A549 (cell line): Measurements from ENCODE around the gene FAXDC2. TPM values are rescaled to one million over a fixed set of nuclear protein-coding genes. Genes with fewer than 3 reads are reported as not detected.

ENCODE experiments used
- ATAC-seq, 2 experiments: fragments of 200-7000 bp in 1 of 2; fragments of >200 bp in 1 of 2; cut with Nextera tagmentation in 1 of 2; cut with Tn5 transposase in 1 of 2; 3 replicates each; pipeline versions ENCODE4 v1.8.0 to v1.9.1; 2018 to 2020; ENCODE audit warnings: mild to moderate bottlenecking in 1 of 2, moderate library complexity in 1 of 2
- CTCF ChIA-PET: fragments of 300-600 bp; sonication (Branson Sonifier 250); formaldehyde crosslinking; extraction: SDS; loops from one replicate; lab custom pipeline; 2021; ENCODE audit warnings: antibody characterized with exemption, inconsistent platforms; lab: Yijun Ruan, JAX
- POLR2A ChIA-PET: fragments of 350-600 bp; formaldehyde crosslinking; extraction: SDS; loops from one replicate; lab custom pipeline; 2021; ENCODE audit warnings: antibody characterized with exemption, inconsistent platforms; lab: Yijun Ruan, JAX
- DNase-seq, 2 experiments: peaks; one replicate each; pipeline versions ENCODE4 v3.0.0 to v3.0.0-alpha.2; 2011 to 2016; ENCODE audit warnings: low read depth in 1 of 2, low spot score in 1 of 2
- FAIRE-seq: peaks from 2 replicates; lab custom pipeline; 2011; peaks lifted over from hg19 to GRCh38; lab: Jason Lieb, UNC
- H3K27ac ChIP-seq, 2 experiments: fragments of >200 bp; sonication (Bioruptor Twin); formaldehyde crosslinking; 3 replicates each; pipeline ENCODE4 v1.5.1; 2016 to 2017
- H3K4me1 ChIP-seq: fragments of >200 bp; sonication (Bioruptor Twin); formaldehyde crosslinking; 3 replicates; pipeline ENCODE4 v1.6.1; 2016
- H3K4me2 ChIP-seq: fragments of >200 bp; sonication (Bioruptor Twin); formaldehyde crosslinking; 3 replicates; pipeline ENCODE4 v1.6.1; 2016
- H3K4me3 ChIP-seq: fragments of >200 bp; sonication (Bioruptor Twin); formaldehyde crosslinking; 3 replicates; pipeline ENCODE4 v1.5.1; 2016
- H3K9me3 ChIP-seq: fragments of >200 bp; sonication (Bioruptor Twin); formaldehyde crosslinking; 3 replicates; pipeline ENCODE4 v1.6.1; 2016
- ATOH8 ChIP-seq: fragments of 250-450 bp; sonication (Bioruptor Pico); IDR thresholded peaks from 2 replicates; pipeline ENCODE4 v1.5.0; 2020; ENCODE audit warnings: low read depth, mild to moderate bottlenecking, moderate library complexity
- BCL3 ChIP-seq: fragments of >200 bp; sonication (Bioruptor Twin); formaldehyde crosslinking; IDR thresholded peaks from 3 replicates; pipeline ENCODE4 v1.6.1; 2016
- BHLHE40 ChIP-seq: IDR thresholded peaks from 2 replicates; pipeline ENCODE4 v1.6.1; 2012; ENCODE audit warnings: low read depth, low read length, inconsistent platforms
- CTCF ChIP-seq: fragments of >200 bp; sonication (Bioruptor Twin); formaldehyde crosslinking; IDR thresholded peaks from 3 replicates; pipeline ENCODE4 v1.5.1; 2016
- E2F6 ChIP-seq: IDR thresholded peaks from 2 replicates; pipeline ENCODE4 v1.6.1; 2012; ENCODE audit warnings: low read depth, borderline replicate concordance
- ELK1 ChIP-seq: fragments of 150-350 bp; IDR thresholded peaks from 2 replicates; pipeline ENCODE4 v1.6.1; 2014; ENCODE audit warnings: low read depth, mild to moderate bottlenecking, low read length
- ESRRA ChIP-seq: fragments of 150-350 bp; IDR thresholded peaks from 2 replicates; pipeline ENCODE4 v1.6.1; 2014; ENCODE audit warnings: mild to moderate bottlenecking, low read length, borderline replicate concordance
- FOSL2 ChIP-seq, 2 experiments: fragments of 450-650 bp in 1 of 2; fragments of >200 bp in 1 of 2; sonication (Bioruptor Twin) in 1 of 2; formaldehyde crosslinking; IDR thresholded peaks; 2 replicates each; pipeline versions ENCODE4 v1.5.0 to v1.6.1; 2016 to 2020; ENCODE audit warnings: mild to moderate bottlenecking in 1 of 2, moderate library complexity in 1 of 2
- FOXS1 ChIP-seq: fragments of 250-450 bp; sonication (Bioruptor Pico); IDR thresholded peaks from 2 replicates; pipeline ENCODE4 v1.5.0; 2020; ENCODE audit warnings: mild to moderate bottlenecking, moderate library complexity
- GATA3 ChIP-seq: IDR thresholded peaks from 2 replicates; pipeline ENCODE4 v1.6.1; 2012; ENCODE audit warnings: borderline replicate concordance
- HDAC2 ChIP-seq: fragments of 200-600 bp; sonication (generic); IDR thresholded peaks from 2 replicates; pipeline ENCODE4 v1.6.1; 2016
- HMGXB4 ChIP-seq: fragments of 250-450 bp; sonication (Bioruptor Pico); IDR thresholded peaks from 2 replicates; pipeline ENCODE4 v1.5.0; 2021; ENCODE audit warnings: mild to moderate bottlenecking, moderate library complexity, borderline replicate concordance
- HOXA7 ChIP-seq: fragments of 250-450 bp; sonication (Bioruptor Pico); IDR thresholded peaks from 2 replicates; pipeline ENCODE4 v1.5.0; 2020; ENCODE audit warnings: mild to moderate bottlenecking, moderate library complexity
- HOXB13 ChIP-seq: fragments of 250-450 bp; sonication (Bioruptor Pico); IDR thresholded peaks from 2 replicates; pipeline ENCODE4 v1.5.0; 2020; ENCODE audit warnings: low read depth, mild to moderate bottlenecking, moderate library complexity
- JUNB ChIP-seq: fragments of >200 bp; sonication (Bioruptor Twin); formaldehyde crosslinking; IDR thresholded peaks from 2 replicates; pipeline ENCODE4 v1.6.1; 2016
- KDM1A ChIP-seq: fragments of 200-600 bp; sonication (generic); IDR thresholded peaks from 2 replicates; pipeline ENCODE4 v1.6.1; 2016; ENCODE audit warnings: low read depth, mild to moderate bottlenecking
- KDM5A ChIP-seq: fragments of 200-600 bp; sonication (generic); IDR thresholded peaks from 2 replicates; pipeline ENCODE4 v1.6.1; 2016; ENCODE audit warnings: antibody characterized with exemption, mild to moderate bottlenecking
- MAX ChIP-seq: IDR thresholded peaks from 2 replicates; pipeline ENCODE4 v1.6.1; 2012
- MYC ChIP-seq: IDR thresholded peaks from 2 replicates; pipeline ENCODE4 v1.6.1; 2012; ENCODE audit warnings: mild to moderate bottlenecking, inconsistent platforms, low read length, improper control_type of control experiment, borderline replicate concordance
- RAD21 ChIP-seq, 2 experiments: fragments of >200 bp in 1 of 2; sonication (Bioruptor Twin) in 1 of 2; formaldehyde crosslinking in 1 of 2; IDR thresholded peaks in 1 of 2; conservative IDR thresholded peaks in 1 of 2; 2 replicates in 1 of 2; 3 replicates in 1 of 2; pipeline ENCODE4 v1.6.1; 2012 to 2018; ENCODE audit warnings: inconsistent platforms in 1 of 2
- RARB ChIP-seq: fragments of 250-450 bp; sonication (Bioruptor Pico); IDR thresholded peaks from 2 replicates; pipeline ENCODE4 v1.8.0; 2021; ENCODE audit warnings: mild to moderate bottlenecking, moderate library complexity
- REST ChIP-seq: fragments of 200-600 bp; sonication (generic); IDR thresholded peaks from 2 replicates; pipeline ENCODE4 v1.6.1; 2016; ENCODE audit warnings: antibody characterized with exemption, mild to moderate bottlenecking, moderate library complexity
- RFX5 ChIP-seq: fragments of 450-650 bp; IDR thresholded peaks from 2 replicates; pipeline ENCODE4 v1.7.1; 2014; ENCODE audit warnings: antibody characterized with exemption, mild to moderate bottlenecking, moderate library complexity
- SREBF2 ChIP-seq: fragments of 450-650 bp; IDR thresholded peaks from 2 replicates; pipeline ENCODE4 v1.6.1; 2014; ENCODE audit warnings: mild to moderate bottlenecking, moderate library complexity
- TFCP2L1 ChIP-seq: fragments of 250-450 bp; sonication (Bioruptor Pico); IDR thresholded peaks from 2 replicates; pipeline ENCODE4 v1.5.0; 2021; ENCODE audit warnings: mild to moderate bottlenecking
- TP53 ChIP-seq: fragments of 250-450 bp; sonication (Bioruptor Pico); IDR thresholded peaks from 2 replicates; pipeline ENCODE4 v1.5.0; 2021; ENCODE audit warnings: mild to moderate bottlenecking, moderate library complexity
- ZC3H11A ChIP-seq: fragments of 450-650 bp; IDR thresholded peaks from 2 replicates; pipeline ENCODE4 v1.6.1; 2014; ENCODE audit warnings: antibody characterized with exemption, mild to moderate bottlenecking
- WGBS: methylation state at CpG from one replicate; pipeline ENCODE4 v1.1.6; 2017; ENCODE audit errors: missing lambda C conversion rate; 5-methylcytosine and 5-hydroxymethylcytosine counted together
- polyA plus RNA-seq, 4 experiments: library from polyadenylated mRNA; depleted of rRNA in 3 of 4; stranded (reverse); fragments of >200 nt; fragmentation: RNase III in 1 of 4; extraction: RNeasy Plus Mini Kit Qiagen cat#74134 plus additional on column Dnase treatment in 1 of 4; gene quantifications; 2 replicates in 3 of 4; 3 replicates in 1 of 4; pipeline ENCODE4 v1.2.3, GENCODE V29; 2011 to 2017

The FAXDC2 gene
- polyA plus RNA-seq, 2 of the 4 experiments (the other 2 are of a cell fraction), result 0.14 to 0.94 TPM

GRCh38 chr5:154858297-154858971 is 8.0 kb upstream of the FAXDC2 start, which contains the start of gene CNOT8:
Gene CNOT8, plus strand, starts transcription at chr5:154858627. Its CDS starts 4,652 bp downstream, at chr5:154863279.
- ATAC-seq (peak; percentile 79 to 91), FAIRE-seq (no peak), DNase-seq (peak; percentile 80 to 99)
- Histone ChIP-seq H3K4me2 (peak within 1 kb of the TSS; percentile 96), H3K9me3 (no peaks in the 10 kb centered on the region), H3K27ac (peak within 1 kb of the TSS; percentile 87 to 98), H3K4me1 (peaks cover 30% of the 10 kb centered on the region; the same call in 2 of the 3 replicates), H3K4me3 (peak within 1 kb of the TSS; percentile 76)
- ChIA-PET CTCF (interaction anchor here (1.5 kb wide), 1 partner anchor 208 kb away, joined by 3 read pairs; no protein-coding TSS in a partner anchor), POLR2A (interaction anchor here (0.6 to 2.4 kb wide), 13 partner anchors 10 to 176 kb away, joined by 3 to 14 read pairs (median 4); partner anchors contain the start of gene GEMIN5)
- under 1% methylated on average over 55 of the region's 65 CpGs for WGBS
- TF ChIP-seq HMGXB4 (no peak), RAD21 (conservative IDR thresholded peaks at IDR 0.05 in 1 of 2, IDR thresholded peaks at IDR 0.05 in 1 of 2) (no peak), TP53 (CRISPR knock-in tag) (no peak), MAX (peak; percentile 84), RARB (CRISPR knock-in tag) (no peak), HOXB13 (CRISPR knock-in tag) (no peak), BHLHE40 (no peak), FOXS1 (CRISPR knock-in tag) (0 out of 2 replicates have a peak, but pooled peaks have one; percentile 6), E2F6 (0 out of 2 replicates have a peak, but pooled peaks have one; percentile 43), JUNB (no peak), KDM5A (no peak), SREBF2 (no peak), ELK1 (no peak), ESRRA (no peak), KDM1A (no peak), TFCP2L1 (CRISPR knock-in tag) (peak; percentile 55; the same call in 1 of the 2 replicates), CTCF (no peak), MYC (peak; percentile 72), FOSL2 (IDR thresholded peaks at IDR 0.05) (no peak), FOSL2 (CRISPR knock-in tag; IDR thresholded peaks at IDR 0.05) (peak; percentile 26; the same call in 1 of the 2 replicates), ZC3H11A (no peak), GATA3 (peak; percentile 25), HDAC2 (no peak), RFX5 (no peak), BCL3 (peak; percentile 65; the same call in 2 of the 3 replicates), REST (no peak), ATOH8 (CRISPR knock-in tag) (no peak), HOXA7 (CRISPR knock-in tag) (no peak)
